ENCODE results near the gene SLC39A3.

Gene SLC39A3

DNA sequence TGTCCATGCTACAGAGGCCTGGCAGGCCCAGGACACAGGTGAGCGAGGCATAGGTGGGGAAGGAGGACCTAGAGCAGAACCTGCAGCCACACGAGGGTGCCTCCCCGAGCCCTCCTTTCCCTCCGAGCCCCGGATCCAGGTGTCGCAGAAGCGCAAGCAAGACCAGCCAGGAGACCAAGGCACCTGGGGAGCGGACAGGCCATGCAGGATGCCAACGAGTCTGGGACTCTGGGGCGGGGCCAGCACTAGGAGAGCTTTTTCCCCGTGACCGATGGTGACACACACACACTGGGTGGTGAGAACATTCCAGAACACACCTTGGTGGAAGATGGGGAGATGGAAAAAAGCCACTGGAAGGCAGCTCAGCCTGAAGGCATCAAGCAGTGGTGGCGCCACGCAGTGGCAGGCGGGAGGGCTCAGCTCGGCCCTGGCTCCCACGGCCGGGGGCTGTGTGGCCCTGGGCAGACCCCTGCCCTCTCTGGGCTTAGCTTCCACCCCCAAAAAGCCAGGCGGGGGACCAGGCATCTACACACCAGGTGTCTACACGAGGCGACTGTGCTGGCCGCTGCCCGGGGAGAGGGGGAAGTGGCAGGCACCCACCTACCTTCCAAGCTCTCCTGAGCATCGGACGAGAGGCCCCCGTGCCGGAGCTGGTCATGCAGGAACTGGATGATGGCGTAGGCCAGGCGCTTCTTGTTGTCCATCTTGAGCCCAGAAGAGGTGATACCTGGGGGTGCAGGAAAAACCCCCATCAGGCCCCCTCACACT lies 28.7 kb upstream of the SLC39A3 start:
- no peak for DNase-seq

DNA sequence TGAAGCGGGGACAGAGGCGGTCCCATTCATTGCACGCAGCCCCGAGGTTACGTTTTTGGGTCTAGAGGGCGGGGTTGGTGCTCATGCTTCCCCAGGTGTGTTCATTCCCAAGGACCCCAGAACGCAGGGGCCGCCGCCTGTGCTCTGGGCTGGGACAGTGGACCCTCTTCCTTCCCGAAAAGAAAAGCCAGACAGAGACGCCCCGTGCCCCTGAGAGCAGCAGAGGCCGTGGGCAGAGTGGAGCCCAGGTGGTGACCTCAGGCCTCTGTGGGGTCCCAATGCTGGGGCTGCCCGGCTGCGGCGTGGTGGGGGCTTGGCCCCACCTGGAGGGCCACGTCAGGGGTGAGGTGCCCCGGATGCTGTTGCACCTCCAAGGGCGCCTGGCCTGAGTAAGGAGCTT lies 27.9 kb upstream of the SLC39A3 start:
- no peak for DNase-seq

DNA sequence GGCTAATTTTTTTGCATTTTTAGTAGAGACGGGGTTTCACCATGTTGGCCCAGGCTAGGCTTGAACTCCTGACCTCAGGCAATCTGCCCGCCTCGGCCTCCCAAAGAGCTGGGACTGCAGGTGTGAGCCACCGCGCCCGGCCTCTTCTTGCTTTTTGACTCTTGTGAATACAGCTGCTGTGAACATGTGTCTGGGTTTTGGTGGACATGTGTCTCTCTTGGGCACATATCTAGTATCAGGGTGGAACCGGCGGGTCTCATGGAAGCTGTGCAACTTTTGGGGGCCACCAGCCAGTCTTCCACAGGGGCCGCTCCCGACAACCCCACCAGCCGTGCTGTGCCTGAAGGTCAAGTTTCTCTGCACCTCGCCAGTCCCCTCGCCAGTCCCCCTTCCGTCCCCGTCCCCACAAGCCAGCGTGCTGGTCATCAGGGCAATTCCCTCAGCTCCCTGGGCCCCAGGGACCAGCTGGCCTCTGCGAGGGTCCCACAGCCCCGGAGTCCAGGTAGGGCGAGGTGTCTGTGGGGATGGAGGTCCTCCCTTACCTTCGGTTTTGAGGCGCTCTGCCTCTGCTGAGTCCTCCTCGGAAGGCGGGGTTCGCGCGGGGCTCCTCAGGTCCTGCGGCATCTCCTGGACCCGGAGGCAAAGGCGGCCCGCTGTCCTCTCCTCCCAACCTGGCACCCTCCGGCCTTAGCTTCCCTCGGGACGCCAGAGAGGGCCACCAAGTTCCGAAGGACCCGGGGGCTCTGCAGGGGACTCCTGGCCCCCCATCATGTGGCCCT lies 27.0 kb upstream of the SLC39A3 start:
- no peak for DNase-seq

DNA sequence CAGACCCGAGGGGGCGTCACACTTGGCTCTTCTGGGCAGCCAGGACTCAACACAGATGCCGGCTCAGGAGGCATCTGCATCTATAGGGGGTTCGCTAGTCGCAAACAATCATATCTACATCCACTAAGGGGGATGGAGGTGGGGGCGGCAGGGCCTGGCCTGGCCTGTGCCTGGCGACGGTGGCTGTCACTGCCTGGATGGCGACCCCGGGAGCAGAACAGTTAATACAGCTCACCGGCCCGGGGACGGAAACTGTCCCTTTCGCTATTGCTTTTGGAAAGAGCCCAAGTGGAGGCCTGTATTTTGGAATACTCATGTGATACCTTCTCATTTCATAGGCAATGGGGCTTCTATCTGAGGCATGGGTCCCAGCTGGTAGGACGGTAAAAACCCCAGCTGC lies 25.6 kb upstream of the SLC39A3 start:
- DNase-seq: no peak

DNA sequence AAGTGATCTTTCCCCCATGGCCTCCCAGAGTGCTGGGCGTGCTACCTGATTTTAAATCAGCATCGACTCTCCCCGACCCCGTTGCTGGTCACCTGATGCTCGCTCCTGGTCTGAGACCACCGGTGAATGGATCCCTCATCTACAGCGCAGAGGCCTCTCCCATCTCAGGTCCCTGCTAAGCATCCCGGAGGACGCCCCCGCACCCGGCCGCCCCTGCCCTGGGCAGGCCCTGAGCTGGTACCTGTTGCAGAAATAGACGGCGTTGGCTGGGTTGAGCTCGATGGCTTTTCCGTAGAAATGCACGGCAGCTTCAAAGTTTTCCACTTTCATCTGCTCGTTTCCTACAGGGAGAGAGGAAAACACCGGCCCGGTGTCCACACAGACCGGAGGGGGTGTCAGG lies 25.1 kb upstream of the SLC39A3 start:
- no peak for DNase-seq

GRCh38 chr19:2763687-2764086 lies 23.9 kb upstream of the SLC39A3 start:
- DNase-seq: no peak

GRCh38 chr19:2762783-2763496 lies 23.1 kb upstream of the SLC39A3 start:
- no peak for DNase-seq

DNA sequence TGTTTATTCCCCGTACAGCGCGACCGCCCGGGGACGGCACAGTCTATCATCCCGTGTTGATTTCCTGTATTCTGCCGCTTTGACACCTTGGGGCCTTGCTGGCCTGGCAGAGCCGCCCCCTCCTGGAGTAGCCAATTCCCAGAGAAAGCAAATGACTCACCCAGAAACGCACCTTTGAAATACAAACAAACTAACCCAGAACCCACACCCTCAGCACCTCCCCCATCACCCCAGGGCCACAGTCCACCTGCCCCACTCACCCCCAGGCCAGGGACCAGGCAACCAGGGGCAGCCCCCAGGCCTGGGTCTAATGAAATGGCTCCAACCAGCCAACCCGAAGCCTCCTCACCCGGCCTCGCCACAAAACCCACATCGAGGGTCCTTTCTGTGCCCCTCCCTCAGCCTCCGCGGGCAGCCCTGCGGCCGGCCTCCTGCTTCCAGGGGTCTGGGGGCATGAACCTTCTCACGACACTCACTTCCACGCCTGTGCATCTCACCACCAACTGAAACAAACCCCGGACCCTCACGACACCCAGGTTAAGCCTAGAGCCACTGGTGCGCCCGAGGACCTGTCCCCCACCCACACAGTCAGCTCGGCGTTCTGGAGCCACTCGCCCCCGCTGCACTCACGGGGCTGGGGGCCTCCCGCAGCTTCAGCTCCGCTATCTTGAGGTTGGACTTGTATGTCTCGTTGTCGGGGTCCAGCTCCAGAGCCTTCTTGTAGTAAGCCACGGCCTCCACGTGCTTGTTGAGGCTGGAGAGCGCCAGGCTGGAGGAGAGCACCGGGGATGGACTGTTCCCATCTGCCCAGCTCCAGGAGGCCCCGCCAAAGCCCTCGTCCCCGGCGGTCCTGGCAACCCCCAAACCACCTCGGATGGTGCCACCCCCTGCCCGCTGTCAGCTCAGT lies 22.3 kb upstream of the SLC39A3 start:
- DNase-seq: no peak

- no peak for DNase-seq
Observed at GRCh38 chr19:2761309-2761677, 21.5 kb upstream of the SLC39A3 start.

- no peak for DNase-seq
Observed at GRCh38 chr19:2759965-2760364, 20.1 kb upstream of the SLC39A3 start.

GRCh38 chr19:2759362-2759761 lies 19.5 kb upstream of the SLC39A3 start:
- DNase-seq: no peak

- DNase-seq: no peak
Observed at GRCh38 chr19:2758601-2759313, 18.9 kb upstream of the SLC39A3 start.

DNA sequence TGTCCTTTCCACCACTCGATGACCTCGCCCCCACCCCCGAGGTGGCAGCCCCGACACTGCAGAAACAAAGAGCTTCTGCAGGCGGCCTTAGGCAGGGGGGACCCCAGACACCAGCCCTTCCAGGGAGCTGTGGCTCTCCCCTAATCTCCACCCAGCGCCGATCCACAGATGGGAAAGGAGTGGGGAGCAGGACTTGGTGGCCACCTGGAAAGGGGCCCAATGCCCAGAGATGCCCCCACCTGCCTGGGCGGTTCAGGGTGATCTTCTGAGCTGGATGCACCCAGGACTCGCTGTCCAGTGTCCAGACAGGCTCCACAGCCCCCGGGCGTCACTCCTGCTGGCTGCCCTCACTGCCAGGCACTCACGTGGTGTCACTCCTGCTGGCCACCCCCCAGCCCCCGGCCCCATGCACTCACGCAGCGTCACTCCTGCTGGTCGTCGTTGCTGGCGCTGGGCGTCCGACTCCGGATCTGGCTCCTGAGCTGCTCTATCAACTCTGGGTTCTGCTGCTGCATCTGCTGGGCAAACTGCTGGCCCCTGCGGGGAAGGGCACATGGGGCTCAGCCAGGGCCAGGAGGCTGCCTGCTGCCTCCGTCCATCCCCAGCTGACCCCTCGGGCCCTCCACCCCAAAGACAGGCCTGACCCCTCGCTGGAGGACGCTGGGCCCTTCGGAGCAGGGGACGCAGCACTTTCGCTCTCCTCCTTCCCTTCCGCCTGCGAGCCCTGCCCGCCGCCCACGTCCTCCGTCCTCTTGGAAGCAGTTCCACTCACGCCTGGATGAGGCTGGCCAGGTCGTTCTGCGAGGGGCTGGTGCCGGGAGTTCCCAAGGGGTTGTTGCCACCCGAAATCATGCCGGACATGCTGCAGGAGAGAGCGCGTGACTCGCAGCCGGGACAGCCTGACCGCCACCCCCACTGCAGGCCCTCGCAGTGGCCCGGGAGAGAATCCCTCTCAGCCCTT lies 17.4 kb upstream of the SLC39A3 start:
- DNase-seq: no peak

- DNase-seq: no peak
Observed at GRCh38 chr19:2756477-2756876, 16.7 kb upstream of the SLC39A3 start.

GRCh38 chr19:2755811-2756210 lies 16.0 kb upstream of the SLC39A3 start:
- no peak for DNase-seq

- no peak for DNase-seq
Observed at GRCh38 chr19:2755448-2755705, 15.6 kb upstream of the SLC39A3 start.

DNA sequence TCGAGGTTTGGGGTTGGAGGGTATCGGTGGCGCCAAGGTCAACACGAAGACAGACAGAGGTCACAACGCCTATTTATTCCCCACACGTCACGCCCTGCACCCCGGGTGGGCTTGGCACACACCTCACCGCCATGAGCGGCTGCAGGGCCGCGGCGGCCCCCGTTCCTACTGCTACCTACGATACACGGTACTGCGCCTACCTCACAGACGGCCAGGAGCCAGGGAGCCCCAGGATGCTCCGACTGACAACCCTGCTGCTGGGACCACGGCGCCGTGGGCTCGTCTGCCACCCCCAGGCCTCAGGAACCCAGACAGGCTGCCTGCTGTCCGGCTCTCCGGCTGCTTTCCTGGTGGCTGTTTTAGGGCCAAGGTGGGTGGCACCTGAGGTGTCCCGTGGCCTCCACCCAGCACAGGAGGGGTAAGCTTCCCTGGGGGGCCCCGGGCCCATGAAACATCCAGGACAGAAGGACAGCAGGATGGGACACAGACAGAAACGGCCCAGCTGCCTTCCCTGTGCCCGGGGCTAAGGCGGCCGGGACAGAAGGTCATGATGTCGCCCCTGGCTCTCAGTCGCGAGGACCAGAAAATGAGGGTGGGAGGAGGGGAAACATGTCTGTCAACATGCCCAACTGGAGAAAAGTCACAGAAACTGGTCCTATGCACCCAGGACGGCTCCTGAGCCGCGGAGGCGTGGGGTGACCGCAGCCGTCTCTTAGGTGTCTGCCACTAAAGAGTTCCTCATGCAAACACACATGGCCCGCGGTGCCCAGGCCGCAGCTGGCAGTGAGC lies 15.0 kb upstream of the SLC39A3 start:
- DNase-seq: no peak

DNA sequence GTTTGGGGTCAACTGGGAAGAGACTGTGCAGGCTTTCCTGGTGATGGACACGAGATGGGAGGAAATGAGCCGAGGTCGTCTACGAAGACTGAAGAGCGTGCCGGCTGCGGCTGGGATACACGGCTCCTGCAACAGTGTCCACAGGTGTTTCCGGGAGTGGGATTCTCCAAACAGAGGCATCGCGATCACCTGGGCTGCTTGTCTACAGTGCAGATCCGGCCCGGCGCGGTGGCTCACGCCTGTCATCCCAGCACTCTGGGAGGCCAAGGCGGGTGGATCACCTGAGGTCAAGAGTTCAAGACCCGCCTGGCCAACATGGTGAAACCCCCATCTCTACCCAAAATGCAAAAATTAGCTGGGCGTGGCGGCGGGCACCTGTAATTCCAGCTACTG lies 11.6 kb upstream of the SLC39A3 start:
- no peak for DNase-seq

- no peak for DNase-seq
Observed at GRCh38 chr19:2750808-2751437, 11.1 kb upstream of the SLC39A3 start.

DNA sequence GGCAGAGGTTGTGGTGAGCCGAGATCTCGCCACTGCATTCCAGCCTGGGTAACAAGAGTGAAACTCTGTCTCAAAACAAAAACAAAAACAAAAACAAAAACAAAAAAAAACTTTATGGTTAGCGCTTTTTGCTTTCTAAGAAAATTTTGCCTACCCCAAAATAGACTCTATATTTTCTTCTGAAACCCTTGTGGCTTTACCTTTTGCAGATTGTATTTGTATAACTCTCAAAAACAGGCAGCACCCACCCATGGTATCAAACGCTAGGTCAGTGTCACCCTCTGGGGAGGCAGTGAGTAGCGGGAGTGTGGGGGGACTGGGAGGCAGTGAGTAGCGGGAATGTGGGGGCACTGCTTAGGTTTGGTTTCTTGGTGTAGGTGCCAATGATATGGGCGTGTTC lies 7.5 kb upstream of the SLC39A3 start:
- DNase-seq: no peak

Data from NCI-H2171 treated with DMSO at 0.1 percent for 48 hours (cell line).